Measurements from ENCODE around the gene PDGFD.

The PDGFD gene

DNA sequence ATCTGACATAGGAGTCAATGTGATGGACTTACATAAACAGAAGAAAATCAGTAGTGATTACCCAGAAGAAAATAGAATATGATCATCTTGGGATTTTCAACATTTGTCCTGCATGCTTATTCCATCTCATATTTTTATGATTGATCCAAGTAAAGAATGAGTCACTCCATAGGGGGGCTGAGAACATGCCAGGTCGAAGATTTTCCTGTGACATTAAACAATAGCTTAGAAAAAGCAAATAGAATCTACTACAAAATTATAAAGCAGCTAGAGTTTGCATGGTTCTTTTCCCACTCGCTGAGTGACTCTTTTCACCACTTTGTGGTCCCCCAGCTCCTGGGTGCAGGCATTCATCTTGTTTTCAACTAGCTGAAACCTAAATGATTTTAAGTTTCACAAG is 71.2 kb downstream of the PDGFD start:
- no peak for DNase-seq

- DNase-seq = no peak
Measured at GRCh38 chr11:104091281-104092096, 72.5 kb downstream of the PDGFD start.

DNA sequence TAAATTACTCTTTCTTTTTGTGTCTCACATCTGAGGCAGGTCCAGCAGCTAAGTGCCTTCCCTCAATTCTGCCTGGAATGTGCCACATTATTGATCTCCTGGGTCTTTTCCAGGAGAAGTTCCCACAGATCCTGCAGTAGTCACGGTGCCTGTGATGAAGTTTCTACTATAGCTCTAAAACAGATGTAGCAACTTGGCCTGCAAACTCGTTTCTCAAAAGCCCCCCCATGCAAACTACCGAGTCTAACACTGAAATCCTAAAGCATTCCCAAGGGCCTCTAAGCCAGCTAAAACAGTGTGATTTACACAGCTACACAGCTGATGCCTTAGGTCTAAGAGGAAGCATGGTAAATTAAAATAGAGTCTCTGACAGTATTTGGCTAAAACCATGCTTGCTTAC is 73.2 kb downstream of the PDGFD start:
- DNase-seq = no peak

- no peak for DNase-seq
Measured at GRCh38 chr11:104089481-104089880, 74.5 kb downstream of the PDGFD start.

GRCh38 chr11:104086621-104087020 is 77.3 kb downstream of the PDGFD start:
- no peak for DNase-seq

- no peak for DNase-seq
Measured at GRCh38 chr11:104078995-104079394, 85.0 kb downstream of the PDGFD start.

GRCh38 chr11:104078245-104078644 is 85.7 kb downstream of the PDGFD start:
- DNase-seq = no peak

GRCh38 chr11:104076455-104076854 is 87.5 kb downstream of the PDGFD start:
- DNase-seq = no peak

- no peak for DNase-seq
Measured at GRCh38 chr11:104075706-104076105, 88.2 kb downstream of the PDGFD start.

GRCh38 chr11:104075091-104075490 is 88.9 kb downstream of the PDGFD start:
- DNase-seq = no peak

DNA sequence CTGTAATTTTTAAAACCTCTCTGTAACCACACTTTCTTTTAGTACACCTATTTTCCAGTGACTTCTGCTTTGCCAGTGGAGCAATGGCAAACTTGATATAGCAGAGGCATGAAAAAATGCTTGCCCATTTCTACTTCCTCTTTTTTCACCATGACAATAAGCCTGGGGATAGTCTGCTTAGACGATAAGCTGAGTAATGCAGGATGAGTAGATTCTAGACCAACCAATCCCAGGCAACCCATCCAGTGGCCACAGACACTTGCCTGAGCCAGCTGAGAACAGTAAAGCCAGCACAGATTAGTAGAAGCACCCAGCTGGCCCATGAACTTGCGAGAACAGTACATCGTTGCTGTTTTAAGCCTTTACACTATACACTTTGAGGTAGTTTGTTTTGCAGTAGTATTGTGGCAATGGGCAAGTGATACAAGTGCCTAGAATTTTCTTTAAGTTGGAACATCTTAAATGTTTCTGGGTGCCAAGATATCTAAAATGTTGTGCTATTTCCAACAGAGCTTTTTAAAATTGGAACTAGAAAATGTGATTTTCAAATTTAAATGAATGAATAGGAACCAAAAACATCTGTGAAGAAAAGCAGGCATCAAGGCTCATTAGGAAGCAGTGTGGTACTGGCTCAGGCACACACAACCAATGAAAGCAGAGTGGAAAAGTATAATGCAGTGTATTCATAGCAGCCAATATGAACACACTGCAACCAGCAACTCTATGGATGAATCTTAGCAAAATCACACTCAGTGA is 89.8 kb downstream of the PDGFD start:
- no peak for DNase-seq

GRCh38 chr11:104067534-104067933 is 96.4 kb downstream of the PDGFD start:
- no peak for DNase-seq

DNA sequence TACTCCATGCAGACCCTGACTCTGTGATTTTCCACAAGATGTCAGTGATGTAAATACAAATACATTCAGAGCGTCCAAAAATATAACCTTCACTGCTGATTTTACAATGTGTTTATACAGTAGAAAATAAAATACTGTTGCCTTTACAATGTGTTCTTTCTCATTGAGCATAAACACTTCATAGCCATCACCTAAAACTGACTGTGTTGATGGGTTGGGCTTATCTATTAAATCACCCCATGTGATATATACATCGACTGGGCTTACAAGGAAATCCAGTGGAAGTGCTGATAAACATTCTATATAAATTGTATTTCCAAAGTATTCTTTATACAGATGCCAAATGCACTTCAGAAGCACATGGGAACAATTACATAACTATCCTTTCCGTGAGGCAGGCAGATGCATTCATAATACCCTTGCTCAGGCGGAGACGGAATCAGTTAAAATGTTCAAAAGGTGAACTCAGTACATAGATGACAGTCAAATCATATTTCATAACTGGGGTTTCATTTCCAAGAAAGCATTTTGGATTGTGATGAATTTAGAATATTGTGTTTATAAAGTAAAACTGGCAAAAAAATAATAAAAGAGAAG is 99.8 kb downstream of the PDGFD start:
- DNase-seq = no peak

GRCh38 chr11:104061853-104062521 is 102.0 kb downstream of the PDGFD start:
- DNase-seq = no peak

DNA sequence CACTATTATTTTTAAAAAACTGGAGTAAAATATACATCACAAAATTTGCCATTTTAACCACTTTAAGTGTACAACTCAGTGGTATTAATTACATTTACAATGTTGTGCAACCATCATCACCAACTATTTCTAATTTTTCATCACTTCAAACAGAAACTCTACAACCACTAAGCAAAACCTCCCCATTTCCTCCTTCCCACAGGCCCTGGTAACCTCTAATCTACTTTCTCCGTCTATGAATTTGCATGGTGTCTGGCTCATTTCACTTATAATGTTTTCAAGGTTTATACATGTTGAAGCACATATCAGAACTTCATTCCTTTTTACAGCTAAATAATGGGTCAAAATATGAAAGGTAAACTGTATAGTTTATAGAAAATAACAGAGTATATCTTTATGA is 103.1 kb downstream of the PDGFD start:
- DNase-seq = no peak

DNA sequence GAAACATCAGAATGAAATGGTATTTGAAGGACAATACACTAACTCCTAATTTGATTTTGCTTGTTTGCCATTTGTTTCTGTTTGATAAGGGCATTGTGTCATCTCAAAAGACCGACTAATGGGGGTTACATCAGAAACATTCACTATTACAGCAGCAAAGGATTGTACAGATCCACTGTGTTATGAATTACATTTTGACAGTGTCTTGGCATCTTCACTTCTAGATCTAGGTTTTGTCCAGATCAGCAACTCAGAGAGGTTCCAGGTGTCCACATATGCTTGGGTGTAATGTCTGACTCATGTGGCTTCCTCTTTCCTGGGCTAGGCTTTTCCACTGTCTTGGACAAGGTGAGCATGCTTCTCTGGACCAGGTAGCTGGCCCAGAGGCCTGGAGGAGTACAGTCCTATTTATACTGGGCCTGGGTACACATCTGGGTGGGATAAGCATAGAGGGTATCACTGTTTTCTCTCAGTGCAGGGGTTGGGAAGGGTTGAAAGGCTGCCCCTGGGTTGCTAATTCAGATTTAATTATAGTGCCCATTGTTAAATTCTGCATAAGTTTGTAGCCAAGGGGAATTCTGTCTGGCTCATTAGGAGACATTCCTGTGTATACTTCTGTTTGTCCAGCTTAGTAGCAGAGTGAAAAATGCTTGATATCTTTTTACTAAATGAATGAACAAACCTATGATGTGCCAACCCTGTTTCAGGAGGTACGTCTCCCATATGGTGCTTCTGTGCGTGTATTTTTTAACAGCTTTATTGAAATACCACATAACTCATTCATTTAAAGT is 103.7 kb downstream of the PDGFD start:
- DNase-seq = no peak

DNA sequence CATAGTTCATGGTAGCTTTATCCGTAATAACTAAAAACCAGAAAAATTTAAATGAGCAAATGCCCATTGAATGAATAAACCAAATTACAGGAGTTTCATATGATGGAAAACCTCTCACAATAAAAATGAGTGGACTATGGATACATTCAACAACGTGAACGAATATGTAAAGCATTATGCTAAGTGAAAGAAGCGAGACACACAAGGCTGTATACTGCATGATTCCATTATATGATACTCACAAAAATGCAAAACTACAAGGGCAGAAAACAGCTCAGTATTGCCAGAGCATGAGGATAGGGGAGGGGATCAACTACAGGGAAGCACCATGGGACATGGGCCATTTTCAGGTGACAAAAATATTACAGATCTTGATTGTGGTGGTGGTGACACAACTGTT is 105.3 kb downstream of the PDGFD start:
- no peak for DNase-seq

GRCh38 chr11:104057908-104058307 is 106.0 kb downstream of the PDGFD start:
- no peak for DNase-seq

DNA sequence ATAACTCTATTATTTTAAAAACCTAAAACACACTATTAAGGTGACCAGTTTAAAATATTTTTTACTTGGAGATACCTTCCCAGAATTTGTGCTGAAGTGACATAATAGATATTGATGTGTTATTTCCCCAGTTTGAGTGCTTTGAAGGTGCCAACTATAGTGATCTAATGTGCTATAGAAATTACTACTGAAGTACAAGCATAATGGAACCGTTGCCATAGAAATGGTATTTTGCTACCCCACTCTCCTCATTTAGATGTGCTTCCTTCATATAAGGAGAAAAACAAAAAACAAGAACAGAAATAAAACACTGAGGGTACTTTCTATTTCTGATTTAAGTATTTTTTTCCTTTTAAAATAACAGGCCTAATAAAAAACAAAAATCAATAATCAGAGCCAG is 108.4 kb downstream of the PDGFD start:
- no peak for DNase-seq

DNA sequence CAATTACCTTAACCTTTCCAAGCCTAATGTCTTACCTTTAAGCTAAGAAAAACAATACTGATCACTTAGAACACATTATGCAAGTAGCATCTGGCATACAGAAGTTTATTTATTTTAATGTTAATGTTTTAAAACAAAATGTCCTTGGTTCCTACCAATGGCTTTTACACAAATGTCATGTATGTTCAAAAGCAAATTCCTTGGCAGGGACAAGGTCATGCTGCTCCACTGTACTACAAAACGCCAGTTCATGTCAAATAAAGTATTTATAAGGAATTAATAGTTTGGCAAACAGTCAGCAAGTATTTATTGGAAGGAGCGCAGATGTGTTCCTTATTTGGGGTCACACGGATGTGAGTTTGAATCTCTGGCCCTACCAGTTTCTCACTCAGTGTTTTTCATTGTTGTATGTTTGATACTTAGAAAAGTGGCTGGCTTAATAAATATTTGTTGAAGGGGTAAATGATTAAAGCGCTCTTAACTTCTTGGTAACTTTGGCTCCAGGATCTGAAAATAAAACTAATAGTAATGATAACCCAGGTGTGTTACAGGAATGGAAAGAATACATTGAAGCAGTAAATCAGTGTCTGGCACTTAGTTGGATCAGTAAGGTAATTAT is 108.9 kb downstream of the PDGFD start:
- no peak for DNase-seq

DNA sequence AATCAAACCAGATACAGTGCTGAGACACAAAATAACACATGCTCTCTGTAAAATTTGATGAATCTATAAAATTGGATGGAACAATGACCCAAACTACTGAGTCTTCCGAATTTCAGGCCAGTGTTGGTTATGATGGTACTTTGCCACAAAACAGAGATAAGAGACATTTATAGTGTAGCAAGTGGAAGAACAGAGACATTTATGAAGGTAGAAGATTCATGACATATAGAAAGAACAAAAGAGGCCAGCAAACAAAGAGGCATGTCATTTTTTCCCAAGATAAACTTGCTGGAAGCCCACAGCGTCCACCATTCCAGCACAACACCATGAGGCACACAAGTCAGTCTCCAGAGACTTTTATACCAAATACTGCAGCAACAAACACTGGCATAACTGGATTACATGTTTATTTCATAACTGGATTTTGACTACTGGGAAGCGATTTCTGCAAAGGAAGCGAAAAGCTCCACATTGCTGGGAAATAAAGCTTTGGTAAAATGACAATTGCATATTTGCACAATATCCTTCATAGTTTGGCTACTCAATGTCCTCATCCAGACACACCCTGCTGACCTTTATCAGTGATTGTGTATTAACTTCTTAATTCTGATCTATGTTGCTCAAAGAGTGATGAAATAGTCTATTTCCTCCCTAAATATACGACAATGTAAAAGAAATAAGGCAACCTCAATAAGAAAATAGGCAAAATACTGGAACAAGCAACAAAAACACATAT is 110.0 kb downstream of the PDGFD start:
- no peak for DNase-seq
